SJCRH30 (cell line): ENCODE measurements around the gene SLC6A18. TPM values are rescaled to one million over a fixed set of nuclear protein-coding genes. Genes with fewer than 3 reads are reported as not detected.

Source experiments
- DNase-seq, 2 experiments: peaks; one replicate each; pipeline ENCODE4 v3.0.0-alpha.2; 2015 to 2020
- H3K27ac ChIP-seq: fragments of 250-450 bp; sonication (Bioruptor Pico); 2 replicates; pipeline ENCODE4 v1.5.1; 2020; ENCODE audit warnings: mild to moderate bottlenecking, moderate library complexity
- H3K27me3 ChIP-seq: fragments of 250-450 bp; sonication (Bioruptor Pico); 2 replicates; pipeline ENCODE4 v1.5.1; 2020; ENCODE audit warnings: mild to moderate bottlenecking, moderate library complexity
- H3K36me3 ChIP-seq: fragments of 250-450 bp; sonication (Bioruptor Pico); 2 replicates; pipeline ENCODE4 v1.5.1; 2020; ENCODE audit warnings: mild to moderate bottlenecking, moderate library complexity
- H3K4me1 ChIP-seq: fragments of 250-450 bp; sonication (Bioruptor Pico); 2 replicates; pipeline ENCODE4 v1.5.1; 2020; ENCODE audit warnings: mild to moderate bottlenecking, moderate library complexity
- H3K4me3 ChIP-seq: fragments of 250-450 bp; sonication (Bioruptor Pico); 2 replicates; pipeline ENCODE4 v1.5.1; 2020; ENCODE audit warnings: mild to moderate bottlenecking, moderate library complexity
- H3K9me3 ChIP-seq: fragments of 250-450 bp; sonication (Bioruptor Pico); replicated peaks from 2 replicates; pipeline ENCODE4 v1.5.1; 2020; ENCODE audit warnings: mild to moderate bottlenecking, moderate library complexity
- total RNA-seq: library from RNA; depleted of rRNA; stranded (reverse); fragments of >200 nt; shearing (Covaris generic); gene quantifications from 2 replicates; pipeline ENCODE4 v1.2.3, GENCODE V29; 2014; rRNA removed

The SLC6A18 gene
- total RNA-seq, 1 experiment from 2014 or later, result not detected

GRCh38 chr5:1293416-1294205 lies 68.4 kb downstream of the SLC6A18 start:
- Histone ChIP-seq H3K4me3 (no peak overlapping the region), H3K4me1 (no peaks in the 10 kb centered on the region), H3K27ac (no peak overlapping the region), H3K36me3 (no peaks in the 10 kb centered on the region), H3K9me3 (no peaks in the 10 kb centered on the region), H3K27me3 (no peaks in the 10 kb centered on the region)
- DNase-seq, result no peak

GRCh38 chr5:1294206-1294834 lies 69.1 kb downstream of the SLC6A18 start:
- H3K4me1 ChIP-seq, result no peaks in the 10 kb centered on the region
- no peaks in the 10 kb centered on the region for H3K36me3 ChIP-seq
- no peaks in the 10 kb centered on the region for H3K9me3 ChIP-seq
- DNase-seq, result no peak
- no peaks in the 10 kb centered on the region for H3K27me3 ChIP-seq
- no peak overlapping the region for H3K4me3 ChIP-seq
- no peak overlapping the region for H3K27ac ChIP-seq

- Histone ChIP-seq H3K27ac (no peak within 1 kb of the TSS), H3K9me3 (no peaks in the 10 kb centered on the region), H3K36me3 (no peaks in the 10 kb centered on the region), H3K4me3 (no peak within 1 kb of the TSS), H3K27me3 (no peaks in the 10 kb centered on the region), H3K4me1 (no peaks in the 10 kb centered on the region)
- no peak for DNase-seq
Measured at GRCh38 chr5:1294835-1295649, 69.9 kb downstream of the SLC6A18 start, which contains the start of gene TERT. TERT (minus strand) TSS chr5:1295068; CDS start chr5:1294989, 79 bp downstream.

- DNase-seq, result no peak
- Histone ChIP-seq H3K4me3 (no peak overlapping the region), H3K36me3 (no peaks in the 10 kb centered on the region), H3K4me1 (no peaks in the 10 kb centered on the region), H3K9me3 (no peaks in the 10 kb centered on the region), H3K27ac (no peak overlapping the region), H3K27me3 (no peaks in the 10 kb centered on the region)
Measured at GRCh38 chr5:1295650-1296037, 70.5 kb downstream of the SLC6A18 start.

Other genes starting within 250 kb of the SLC6A18 start
- not detected in 2 replicates for gene NKD2, start 216.6 kb upstream of the SLC6A18 start, total RNA-seq
- 11.5 and 12.0 TPM in 2 replicates for gene SLC12A7, start 113.3 kb upstream of the SLC6A18 start, total RNA-seq
- not detected in 2 replicates for gene SLC6A19, start 23.8 kb upstream of the SLC6A18 start, total RNA-seq
- not detected in 2 replicates for gene TERT, start 69.7 kb downstream of the SLC6A18 start, total RNA-seq
- gene CLPTM1L, start 119.7 kb downstream of the SLC6A18 start, total RNA-seq, result 83.2 and 93.4 TPM in 2 replicates
- gene SLC6A3, start 220.1 kb downstream of the SLC6A18 start, total RNA-seq, result 0.04 and 0.23 TPM in 2 replicates